HG02642 (cell line): ENCODE results near the gene U2SURP.
"Not testable (repeated sequence)": the region's sequence is repeated elsewhere in the genome, so short reads cannot be mapped to it uniquely, and the experiment has no call there.

Experiments
- ATAC-seq: cut with Tn5 transposase; IDR thresholded peaks from one replicate; pipeline ENCODE4 v1.9.1; 2021; ENCODE audit warnings: mild to moderate bottlenecking; ENCODE audit not compliant: unreplicated experiment, poor library complexity

The U2SURP gene

DNA sequence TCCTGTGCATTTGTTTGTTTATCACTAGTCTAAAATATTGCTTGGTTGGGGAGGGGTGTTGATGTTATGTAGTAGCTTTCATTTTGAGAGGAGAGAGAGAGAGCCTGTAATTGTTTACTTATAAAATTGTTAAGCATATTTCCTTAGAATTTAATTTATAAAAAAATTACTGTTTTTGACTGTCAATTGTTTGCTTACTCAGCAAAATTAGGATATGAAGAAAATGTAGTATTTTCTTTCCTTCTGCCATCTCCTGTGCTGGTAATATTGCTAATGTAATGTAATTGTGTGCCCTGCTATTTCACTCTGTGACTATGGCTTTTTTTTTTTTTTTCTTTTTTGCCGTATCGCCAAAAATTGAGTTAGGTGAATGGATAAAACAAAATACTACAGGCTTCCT is 3.5 kb downstream of the U2SURP start:
- no peak for ATAC-seq

DNA sequence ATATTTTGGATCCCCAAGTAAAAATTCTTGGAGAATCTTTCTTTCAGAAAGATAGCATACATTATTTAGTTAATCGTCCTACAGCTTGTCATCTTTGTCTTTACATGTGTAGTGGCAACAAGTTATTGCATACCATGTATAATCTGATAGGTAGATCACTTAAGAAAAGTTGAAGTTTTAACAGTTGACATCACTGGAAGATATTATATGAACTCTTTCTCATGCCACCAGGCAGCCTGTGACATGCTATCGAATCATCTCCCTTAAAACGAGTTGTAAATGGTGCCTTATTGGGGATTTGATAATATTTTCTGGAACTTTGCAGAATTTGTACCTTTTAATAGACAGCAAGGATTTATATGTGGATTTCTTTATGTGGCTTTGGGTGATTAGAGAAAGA is 8.7 kb downstream of the U2SURP start:
- no peak for ATAC-seq

DNA sequence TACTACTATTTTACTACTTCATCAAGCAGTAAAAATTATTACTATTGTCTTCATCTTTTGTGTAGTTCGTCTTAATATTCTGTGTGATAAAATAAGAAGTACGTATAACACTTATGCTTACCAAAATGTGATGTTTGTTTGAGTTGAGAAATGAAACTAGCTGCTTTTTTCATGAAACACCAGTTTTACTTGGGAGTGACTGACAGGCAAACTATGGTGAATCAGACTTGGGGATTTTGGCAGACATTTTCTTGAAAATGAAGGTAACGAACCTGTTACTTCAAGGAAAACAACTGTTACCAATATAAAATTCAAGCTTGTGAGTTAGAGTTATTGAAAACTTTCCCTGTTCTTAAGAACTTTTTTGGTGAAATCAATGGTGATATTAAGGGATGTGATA is 10.3 kb downstream of the U2SURP start:
- no peak for ATAC-seq

DNA sequence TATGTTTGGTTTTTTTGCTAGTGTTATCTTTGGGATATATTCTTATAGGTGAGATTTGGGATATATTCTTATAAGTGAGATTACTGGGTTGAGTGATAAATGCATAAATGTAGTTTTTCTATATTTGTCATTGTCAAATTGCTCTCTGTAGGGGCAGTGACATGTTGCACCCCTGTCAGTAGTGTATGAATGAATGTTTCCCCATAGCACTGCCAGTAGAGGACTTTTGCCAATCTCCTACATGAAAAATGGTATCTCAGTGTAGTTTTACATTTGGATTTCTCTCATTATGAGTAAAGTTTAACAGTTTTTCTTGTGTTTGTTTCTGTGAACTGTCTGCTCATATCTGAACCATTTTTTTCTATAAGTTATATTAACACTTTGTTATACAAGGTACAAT is 13.6 kb downstream of the U2SURP start:
- ATAC-seq, result no peak

DNA sequence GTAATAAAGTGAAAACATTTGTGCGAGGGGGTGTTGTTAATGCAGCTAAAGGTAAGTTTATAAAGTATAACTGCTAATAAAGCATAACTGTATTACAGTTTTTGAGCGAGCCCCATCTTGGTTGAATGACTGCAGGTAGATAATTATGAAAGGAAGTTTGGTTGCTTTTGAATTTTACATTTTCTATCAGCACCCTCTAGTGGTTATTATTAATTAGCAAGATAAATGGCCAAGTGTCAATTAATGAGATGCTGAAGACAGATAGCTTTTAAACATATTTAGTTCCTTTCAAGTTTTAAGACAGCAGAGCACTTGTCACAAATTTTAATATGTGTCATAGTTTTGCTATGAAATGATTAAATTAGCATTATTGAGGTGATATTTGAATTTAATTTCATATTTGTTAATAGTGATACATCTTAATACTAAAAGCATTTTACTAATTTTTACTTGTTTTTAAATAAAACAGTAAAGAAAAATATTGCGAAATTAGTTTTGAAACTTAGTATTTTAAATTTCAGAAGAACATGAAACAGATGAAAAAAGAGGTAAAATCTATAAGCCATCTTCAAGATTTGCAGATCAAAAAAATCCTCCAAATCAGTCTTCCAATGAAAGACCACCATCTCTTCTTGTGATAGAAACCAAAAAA is 15.1 kb downstream of the U2SURP start:
- ATAC-seq, result no peak

DNA sequence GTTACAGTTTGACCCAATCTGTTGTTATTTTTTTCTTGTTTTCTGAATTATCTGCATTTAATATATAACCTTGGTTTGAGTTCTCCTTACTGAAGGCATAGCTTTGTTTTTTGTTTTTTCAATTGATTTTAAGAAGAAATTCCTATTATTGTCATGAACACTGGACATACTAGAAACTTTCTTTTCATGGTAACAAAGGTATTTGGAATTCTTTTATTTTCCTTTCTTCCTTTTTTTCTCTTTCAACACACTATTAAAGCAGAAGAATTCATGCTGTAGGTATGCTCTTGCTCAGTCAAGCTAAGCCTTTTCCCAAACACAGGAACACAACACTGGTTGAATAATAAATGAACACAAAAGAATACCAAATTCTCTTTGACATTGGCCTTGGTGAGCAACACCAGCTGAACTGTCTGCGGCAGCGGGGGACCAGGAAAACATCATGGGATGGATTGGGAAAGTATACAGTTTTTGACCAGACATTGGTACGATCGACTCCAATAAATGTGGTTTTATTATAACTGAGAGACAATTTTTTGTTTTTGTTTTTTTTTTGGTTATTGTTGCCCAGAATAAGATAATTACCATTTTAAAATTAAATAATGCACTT is 23.1 kb downstream of the U2SURP start:
- ATAC-seq, result no peak

DNA sequence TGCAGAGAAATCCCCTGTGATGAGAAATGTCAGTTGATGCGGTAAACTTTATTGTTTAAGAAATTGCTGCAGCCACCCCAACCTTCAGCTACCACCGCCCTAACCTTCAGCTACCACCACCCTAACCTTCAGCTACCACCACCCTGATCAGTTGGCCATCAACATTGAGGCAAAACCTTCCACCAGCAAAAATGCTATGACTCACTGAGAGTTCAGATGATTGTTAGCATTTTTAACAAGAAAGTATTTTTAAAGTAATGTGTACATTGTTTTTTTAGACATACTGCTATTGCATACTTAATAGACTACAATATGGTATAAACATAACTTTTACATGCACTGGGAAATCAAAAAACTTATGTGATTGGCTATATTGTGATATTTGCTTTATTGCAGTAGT is 30.0 kb downstream of the U2SURP start:
- ATAC-seq, result no peak

DNA sequence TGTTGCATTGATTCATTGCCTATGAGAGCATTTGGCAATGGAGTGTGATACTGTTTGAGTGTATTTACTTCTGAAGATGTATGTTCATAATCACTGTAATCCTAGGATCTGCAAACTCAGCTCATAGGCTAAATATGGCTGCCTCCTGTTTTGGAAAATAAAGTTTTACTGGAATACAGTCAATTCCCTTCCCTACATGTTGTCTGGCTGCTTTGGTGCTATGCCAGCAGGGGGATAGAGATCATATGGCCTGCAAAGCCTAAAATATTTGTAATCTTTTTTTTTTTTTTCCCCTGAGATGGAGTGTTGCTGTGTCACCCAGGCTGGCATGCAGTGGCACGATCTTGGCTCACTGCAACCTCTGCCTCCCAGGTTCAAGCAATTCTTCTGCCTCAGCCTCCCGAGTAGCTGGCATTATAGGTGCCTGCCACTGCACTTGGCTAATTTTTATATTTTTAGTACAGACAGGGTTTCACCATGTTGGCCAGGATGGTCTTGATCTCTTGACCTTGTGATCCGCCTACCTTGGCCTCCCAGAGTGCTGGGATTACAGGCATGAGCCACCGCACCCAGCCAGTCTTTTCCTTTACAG is 30.5 kb downstream of the U2SURP start:
- not testable (repeated sequence) for ATAC-seq

DNA sequence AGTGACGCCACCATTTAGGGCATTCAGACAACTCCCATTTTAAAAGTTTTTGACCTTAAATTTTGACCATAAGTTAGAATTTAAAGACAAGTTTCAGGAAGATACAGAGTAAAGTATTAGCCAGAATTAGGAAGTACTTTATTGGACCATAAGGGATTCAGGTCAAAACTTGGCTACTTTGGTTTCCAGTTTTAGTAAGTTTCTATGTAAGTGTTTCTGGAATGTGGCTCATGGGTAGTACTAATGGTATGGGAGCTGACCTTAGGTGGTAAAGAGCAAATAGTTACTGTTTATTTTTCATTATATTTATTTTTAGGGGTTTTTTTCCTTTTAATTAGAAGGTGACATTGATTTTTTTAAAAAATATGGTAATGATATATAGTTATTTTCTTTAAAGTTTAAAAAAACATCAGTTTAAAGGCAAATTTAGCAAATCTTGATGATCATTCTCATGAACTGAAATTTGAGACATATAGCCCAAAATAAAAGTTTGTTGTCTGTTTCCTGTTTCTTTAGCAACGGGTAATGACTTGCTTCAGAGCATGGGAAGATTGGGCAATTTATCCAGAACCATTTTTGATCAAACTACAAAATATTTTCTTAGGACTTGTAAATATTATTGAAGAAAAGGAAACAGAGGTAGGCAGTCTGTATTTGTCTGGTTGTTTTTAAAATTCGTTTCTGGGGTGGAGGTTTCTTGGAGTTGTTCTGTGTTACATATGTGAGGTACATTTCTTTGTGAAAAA is 34.3 kb downstream of the U2SURP start:
- ATAC-seq, result no peak

DNA sequence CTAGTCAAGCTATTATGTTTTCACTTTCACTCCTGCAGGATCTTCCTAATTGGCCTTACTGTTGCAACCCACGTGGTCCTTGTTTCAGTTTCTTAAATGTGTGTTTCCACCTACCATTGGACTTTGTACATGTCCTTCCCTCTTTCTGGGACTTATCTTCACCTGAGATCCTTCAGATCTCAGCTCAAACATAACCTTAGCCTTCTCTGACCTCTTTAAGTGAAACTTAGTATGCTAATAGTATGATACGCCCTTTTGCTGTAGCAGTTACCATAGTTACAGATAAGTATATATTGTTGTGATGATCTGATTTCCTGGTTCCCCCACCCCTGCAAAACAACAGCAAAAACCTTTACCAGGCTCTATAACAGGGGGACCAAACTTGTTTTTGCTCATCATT is 35.2 kb downstream of the U2SURP start:
- ATAC-seq, result no peak

DNA sequence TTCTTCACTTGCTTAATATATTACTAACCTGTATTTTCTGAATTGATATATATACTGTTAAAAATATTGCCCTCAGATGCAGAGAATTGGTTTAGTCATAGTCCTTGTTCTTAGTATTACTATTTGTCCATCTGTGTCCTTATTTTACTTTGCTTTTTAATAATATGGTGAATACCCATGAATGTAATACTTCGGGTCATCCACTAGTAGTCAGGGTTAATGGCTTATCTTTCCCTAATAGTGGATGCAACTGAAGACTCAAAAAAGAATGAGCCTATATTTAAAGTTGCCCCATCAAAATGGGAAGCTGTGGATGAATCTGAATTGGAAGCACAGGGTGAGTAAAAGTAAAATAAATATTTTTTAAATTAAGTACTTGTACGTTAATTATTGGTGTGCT is 36.5 kb downstream of the U2SURP start:
- ATAC-seq, result no peak

DNA sequence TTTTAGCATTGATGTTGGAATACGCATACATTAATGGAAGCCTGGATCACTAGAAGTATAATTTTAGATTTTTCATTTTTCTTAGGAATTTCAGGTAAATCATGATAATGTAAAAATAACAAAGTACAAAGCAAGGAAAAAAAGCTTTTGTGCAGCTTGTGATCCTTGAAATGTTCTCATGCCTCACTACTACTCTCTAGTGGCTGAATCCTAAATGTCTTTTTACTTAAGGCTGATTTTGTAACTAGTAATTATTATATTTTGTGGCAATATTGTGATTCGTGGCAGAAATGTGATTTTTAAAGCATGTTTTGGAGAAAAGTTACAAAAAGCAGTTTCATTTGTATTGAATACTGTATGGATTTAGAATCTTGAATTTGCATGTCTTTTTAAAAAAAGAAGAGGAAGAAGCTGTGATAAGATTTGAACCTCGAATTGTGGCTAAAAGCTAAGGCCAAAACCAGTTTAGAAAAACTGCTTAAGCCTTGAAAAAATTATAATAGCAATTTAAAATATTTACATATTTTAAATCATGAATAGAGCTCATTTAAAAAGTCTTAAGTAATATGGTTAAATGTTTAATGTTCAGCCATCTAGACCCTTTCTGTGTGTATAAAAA is 39.0 kb downstream of the U2SURP start:
- no peak for ATAC-seq

DNA sequence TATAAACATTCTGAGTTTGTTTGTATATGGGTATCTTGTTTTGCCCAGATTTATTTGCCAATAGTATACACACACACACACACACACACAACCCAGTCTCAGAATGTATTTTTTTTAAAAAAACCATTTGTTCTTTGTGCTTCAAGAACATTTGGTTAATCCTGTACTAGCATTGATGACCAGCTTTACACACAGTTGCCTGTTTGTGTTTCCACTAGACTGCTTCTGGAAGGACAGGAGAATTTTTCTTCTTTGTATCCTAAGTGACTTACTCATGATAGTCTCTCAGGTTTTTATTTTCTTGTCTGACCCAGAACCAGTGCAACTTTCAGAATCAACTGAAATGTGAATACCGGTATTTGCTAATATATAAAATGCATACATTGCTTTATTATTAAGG is 40.5 kb downstream of the U2SURP start:
- ATAC-seq, result no peak

DNA sequence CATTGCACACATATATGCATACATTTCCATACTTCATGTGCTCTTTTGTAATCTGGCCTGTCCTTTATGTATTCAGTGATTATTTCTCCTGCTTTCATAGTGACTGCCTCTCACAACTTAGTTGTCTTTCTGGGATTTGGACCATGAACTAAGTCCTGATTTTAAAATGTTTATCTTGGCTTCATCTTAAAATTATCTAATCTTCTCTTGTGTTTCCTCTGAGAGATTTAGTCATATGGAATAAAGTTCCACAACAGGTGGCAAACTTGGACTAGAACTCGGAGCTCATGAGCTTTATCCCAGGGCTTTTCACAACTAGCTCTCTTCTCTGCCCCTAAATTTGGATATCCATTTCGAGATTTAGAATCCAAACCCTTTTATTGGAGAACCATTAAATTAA is 44.3 kb downstream of the U2SURP start:
- no peak for ATAC-seq

DNA sequence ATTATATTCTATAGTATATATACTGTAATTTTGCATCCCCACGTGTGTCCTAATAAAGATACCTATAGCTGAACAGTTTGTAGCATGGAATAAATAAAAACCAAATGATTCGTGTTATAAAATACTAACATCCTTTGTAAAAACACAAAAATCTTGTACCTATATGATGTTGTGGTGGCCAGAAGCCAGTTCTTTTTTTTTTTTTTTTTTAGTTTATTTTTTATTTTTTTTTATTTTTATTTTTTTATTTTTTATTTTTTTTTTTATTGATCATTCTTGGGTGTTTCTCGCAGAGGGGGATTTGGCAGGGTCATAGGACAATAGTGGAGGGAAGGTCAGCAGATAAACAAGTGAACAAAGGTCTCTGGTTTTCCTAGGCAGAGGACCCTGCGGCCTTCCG is 44.7 kb downstream of the U2SURP start:
- ATAC-seq, result not testable (repeated sequence)

DNA sequence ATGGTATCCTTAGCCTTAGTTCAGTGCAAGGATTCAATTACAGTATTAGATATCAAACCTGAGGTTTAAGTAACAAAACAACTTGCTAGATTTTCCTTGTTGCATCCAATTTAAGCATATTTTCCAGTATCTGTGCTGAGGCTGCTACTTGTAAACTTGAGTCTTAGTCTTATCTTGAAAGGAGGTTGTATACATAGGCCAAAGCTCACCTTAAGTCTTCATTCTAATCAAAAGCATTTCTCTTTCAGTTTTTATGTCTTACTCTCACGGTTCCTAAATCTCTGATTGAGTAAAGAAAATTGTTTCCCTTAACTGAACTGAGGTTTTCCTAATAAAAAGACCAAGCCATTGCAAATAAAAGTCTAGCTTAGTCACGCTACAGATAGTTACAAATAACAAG is 52.6 kb downstream of the U2SURP start:
- no peak for ATAC-seq

DNA sequence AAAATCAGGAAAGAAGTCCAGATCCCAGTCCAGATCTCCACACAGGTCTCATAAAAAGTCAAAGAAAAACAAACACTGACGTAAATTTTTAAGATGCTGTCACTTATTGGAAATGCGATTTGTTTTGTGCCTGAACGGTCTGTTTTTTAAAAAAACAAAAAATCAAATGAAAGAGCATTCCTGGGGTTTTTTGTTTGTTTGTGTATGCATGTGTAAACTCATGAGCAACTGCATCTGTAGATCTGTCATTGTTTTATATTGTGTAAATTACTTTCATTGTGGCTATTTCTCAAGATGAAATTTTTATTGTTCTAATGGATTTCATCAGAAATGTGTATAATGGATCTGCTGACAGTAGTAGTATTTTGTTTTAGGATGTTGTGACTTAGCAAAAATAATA is 55.0 kb downstream of the U2SURP start:
- ATAC-seq, result no peak

DNA sequence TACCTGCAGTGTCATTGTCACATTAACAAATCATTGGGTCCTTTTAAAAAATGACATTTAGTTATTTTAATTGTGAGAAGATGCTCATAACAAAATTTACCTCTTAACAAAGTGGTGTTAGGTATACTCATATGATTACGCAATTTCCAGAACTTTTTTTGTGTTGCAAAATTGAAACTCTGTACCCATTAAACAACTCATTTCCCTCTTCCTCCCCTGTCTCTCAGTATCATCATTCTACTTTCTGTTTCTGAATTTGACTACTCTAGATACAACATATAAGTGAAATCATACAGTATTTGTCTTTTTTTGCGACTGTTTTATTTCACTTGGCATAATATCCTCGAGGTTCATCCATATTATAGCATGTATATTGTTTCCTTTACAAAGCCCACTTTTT is 59.5 kb downstream of the U2SURP start:
- ATAC-seq, result peak; percentile 94

DNA sequence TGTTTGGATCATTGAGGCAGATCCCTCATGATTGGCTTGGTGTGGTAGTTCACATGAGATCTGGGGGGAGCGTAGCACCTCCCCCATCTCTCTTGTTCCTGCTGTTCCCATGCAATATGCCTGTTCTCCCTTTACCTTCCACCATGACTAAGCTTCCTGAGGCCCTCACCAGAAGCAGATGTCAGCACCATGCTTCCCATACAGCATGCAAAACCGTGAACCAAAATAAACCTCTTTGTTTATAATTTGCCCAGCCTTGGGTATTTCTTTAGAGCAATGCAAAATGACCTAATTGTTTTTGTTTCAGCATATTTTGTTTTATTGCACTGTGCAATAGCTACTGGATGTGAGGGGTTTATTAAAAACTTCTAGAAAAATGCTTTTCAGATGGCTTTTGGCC is 61.6 kb downstream of the U2SURP start:
- no peak for ATAC-seq

DNA sequence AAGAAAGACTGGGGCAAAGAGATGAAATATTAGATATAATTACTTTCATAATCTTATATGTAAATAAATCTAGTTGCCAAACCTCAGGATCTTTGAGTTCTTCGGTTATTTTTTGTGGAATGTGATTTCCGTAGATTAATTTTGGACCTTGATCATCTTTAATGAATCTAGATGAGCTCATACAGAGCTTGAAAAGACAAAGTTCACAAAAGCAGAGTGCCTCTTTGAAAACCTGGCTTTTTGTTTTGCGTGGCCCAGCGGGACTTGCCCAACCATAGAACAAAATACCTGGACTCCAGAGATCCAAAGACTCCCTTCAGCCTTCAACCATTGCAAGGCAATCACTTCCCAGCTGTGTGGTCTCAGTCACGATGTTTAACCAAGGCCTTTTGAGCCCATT is 63.4 kb downstream of the U2SURP start:
- ATAC-seq, result no peak

DNA sequence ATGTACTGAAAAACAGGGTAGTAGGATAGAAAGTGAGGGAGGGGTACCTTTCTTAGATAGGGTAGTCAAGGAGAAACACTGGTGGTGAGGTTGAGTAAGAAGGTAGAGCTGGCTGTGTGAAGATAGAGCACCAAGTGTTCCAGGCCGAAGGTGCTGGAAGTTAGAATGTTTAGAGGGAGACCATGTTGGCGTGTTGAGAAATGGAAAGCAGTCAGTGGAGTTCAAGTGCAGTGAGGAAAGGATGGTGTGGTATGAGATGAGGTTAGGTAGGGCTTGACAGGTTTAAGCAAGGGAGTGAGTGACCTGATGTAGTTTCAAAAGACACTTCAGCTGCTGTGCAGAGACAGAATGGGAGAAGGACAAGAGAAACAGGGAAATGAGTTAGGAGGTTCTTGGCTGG is 64.0 kb downstream of the U2SURP start:
- no peak for ATAC-seq
